KMS-11 (cell line): ENCODE results near the gene GPR62.

Experiments used
- H2AFZ ChIP-seq: fragments of 200-600 bp; sonication (generic); 2 replicates; pipeline ENCODE4 v1.6.1; 2016; ENCODE audit warnings: antibody characterized with exemption, mixed run types, low read depth
- H3K27ac ChIP-seq: fragments of 200-600 bp; sonication (generic); 2 replicates; pipeline ENCODE4 v1.6.1; 2016; ENCODE audit warnings: mild to moderate bottlenecking, mixed run types
- H3K27me3 ChIP-seq: fragments of 200-600 bp; sonication (generic); 2 replicates; pipeline ENCODE4 v1.6.1; 2017; ENCODE audit warnings: mild to moderate bottlenecking, low read depth, mixed run types, moderate library complexity; ENCODE audit not compliant: insufficient read depth
- H3K36me3 ChIP-seq: fragments of 200-600 bp; sonication (generic); 2 replicates; pipeline ENCODE4 v1.6.1; 2017; ENCODE audit warnings: mild to moderate bottlenecking, mixed run types; ENCODE audit not compliant: insufficient read depth
- H3K4me1 ChIP-seq: fragments of 200-600 bp; sonication (generic); 2 replicates; pipeline ENCODE4 v1.6.1; 2016; ENCODE audit warnings: mild to moderate bottlenecking, low read depth, mixed run types; ENCODE audit not compliant: poor library complexity, severe bottlenecking
- H3K4me2 ChIP-seq: fragments of 200-600 bp; sonication (generic); 2 replicates; pipeline ENCODE4 v1.7.0; 2016; ENCODE audit warnings: mild to moderate bottlenecking, mixed run types
- H3K4me3 ChIP-seq: fragments of 200-600 bp; sonication (generic); IDR thresholded peaks from 2 replicates; pipeline ENCODE4 v1.6.1; 2017; ENCODE audit warnings: low read depth, low read length, mixed read lengths; ENCODE audit not compliant: insufficient read depth
- H3K79me2 ChIP-seq: fragments of 200-600 bp; sonication (generic); 2 replicates; pipeline ENCODE4 v1.6.1; 2016; ENCODE audit warnings: low read depth, mixed run types; ENCODE audit not compliant: insufficient read depth
- H3K9ac ChIP-seq: fragments of 200-600 bp; sonication (generic); 2 replicates; pipeline ENCODE4 v1.6.1; 2016; ENCODE audit warnings: mild to moderate bottlenecking, mixed run types
- H4K20me1 ChIP-seq: fragments of 200-600 bp; sonication (generic); 2 replicates; pipeline ENCODE4 v1.6.1; 2016; ENCODE audit warnings: mild to moderate bottlenecking, mixed run types; ENCODE audit not compliant: insufficient read depth
- TF ChIP-seq, protein P1 (sequence below): fragments of 200-600 bp; sonication (generic); conservative IDR thresholded peaks from 2 replicates; pipeline ENCODE4 v1.6.1; 2017; ENCODE audit warnings: low read depth, mild to moderate bottlenecking, antibody characterized with exemption, low read length, moderate library complexity, mixed read lengths

The GPR62 gene

DNA sequence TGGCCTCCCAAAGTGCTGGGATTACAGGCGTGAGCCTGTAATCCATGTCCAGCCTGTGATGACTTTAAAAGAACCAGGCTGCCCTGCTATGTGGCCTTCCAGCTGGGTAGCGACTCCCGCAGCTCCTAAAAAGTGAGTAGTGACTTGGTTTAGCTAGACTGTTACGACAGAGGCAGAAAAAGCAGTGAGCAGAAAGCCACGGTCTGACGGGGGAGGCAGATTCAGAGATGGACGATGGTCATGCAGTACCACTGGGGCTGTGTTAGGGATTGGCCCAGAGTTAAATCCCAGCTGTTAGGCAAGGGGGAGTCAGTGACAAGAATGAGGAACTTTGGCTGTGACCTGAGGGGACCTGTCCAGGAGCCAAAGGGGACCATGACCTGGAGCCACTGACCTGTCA, 43.6 kb downstream of the GPR62 start:
- no peak overlapping the region for H3K9ac ChIP-seq
- H3K79me2 ChIP-seq = peaks cover 14% of the 10 kb centered on the region
- TF ChIP-seq, protein P1, sequence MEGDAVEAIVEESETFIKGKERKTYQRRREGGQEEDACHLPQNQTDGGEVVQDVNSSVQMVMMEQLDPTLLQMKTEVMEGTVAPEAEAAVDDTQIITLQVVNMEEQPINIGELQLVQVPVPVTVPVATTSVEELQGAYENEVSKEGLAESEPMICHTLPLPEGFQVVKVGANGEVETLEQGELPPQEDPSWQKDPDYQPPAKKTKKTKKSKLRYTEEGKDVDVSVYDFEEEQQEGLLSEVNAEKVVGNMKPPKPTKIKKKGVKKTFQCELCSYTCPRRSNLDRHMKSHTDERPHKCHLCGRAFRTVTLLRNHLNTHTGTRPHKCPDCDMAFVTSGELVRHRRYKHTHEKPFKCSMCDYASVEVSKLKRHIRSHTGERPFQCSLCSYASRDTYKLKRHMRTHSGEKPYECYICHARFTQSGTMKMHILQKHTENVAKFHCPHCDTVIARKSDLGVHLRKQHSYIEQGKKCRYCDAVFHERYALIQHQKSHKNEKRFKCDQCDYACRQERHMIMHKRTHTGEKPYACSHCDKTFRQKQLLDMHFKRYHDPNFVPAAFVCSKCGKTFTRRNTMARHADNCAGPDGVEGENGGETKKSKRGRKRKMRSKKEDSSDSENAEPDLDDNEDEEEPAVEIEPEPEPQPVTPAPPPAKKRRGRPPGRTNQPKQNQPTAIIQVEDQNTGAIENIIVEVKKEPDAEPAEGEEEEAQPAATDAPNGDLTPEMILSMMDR = no peak
- no peak overlapping the region for H3K4me3 ChIP-seq
- H3K27me3 ChIP-seq = no peaks in the 10 kb centered on the region
- no peaks in the 10 kb centered on the region for H4K20me1 ChIP-seq
- H3K36me3 ChIP-seq = peaks cover 3% of the 10 kb centered on the region; the same call in 1 of the 2 replicates
- peaks cover 9% of the 10 kb centered on the region for H3K4me1 ChIP-seq
- no peak overlapping the region for H3K27ac ChIP-seq
- no peak overlapping the region for H2AFZ ChIP-seq
- H3K4me2 ChIP-seq = no peak overlapping the region

DNA sequence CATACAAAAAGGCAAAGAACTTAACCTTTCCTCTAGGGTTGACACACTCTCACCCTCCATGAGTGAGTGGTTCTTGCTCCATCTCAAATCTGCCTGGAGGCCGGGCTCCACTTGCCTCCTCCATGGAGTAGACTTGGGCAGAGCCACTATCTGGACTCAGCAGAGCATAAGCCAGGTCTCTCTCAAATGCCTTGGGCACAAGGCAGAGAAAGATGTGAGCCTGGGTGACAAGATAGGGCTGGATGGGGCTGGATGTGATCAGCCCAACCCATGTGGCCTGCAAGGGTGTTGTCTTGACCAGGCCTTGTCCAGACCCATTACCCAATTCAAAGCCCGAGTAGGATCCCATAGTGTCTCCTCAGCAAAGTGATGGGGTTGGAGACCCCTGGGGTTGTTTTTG, 44.7 kb downstream of the GPR62 start:
- Histone ChIP-seq H3K4me2 (no peak overlapping the region), H3K4me1 (peaks cover under 1% of the 10 kb centered on the region), H4K20me1 (no peaks in the 10 kb centered on the region), H3K36me3 (peaks cover 3% of the 10 kb centered on the region; the same call in 1 of the 2 replicates), H2AFZ (no peak overlapping the region), H3K4me3 (no peak overlapping the region), H3K27me3 (no peaks in the 10 kb centered on the region), H3K9ac (no peak overlapping the region), H3K27ac (no peak overlapping the region), H3K79me2 (peaks cover 9% of the 10 kb centered on the region)
- TF ChIP-seq, protein P1 = no peak

DNA sequence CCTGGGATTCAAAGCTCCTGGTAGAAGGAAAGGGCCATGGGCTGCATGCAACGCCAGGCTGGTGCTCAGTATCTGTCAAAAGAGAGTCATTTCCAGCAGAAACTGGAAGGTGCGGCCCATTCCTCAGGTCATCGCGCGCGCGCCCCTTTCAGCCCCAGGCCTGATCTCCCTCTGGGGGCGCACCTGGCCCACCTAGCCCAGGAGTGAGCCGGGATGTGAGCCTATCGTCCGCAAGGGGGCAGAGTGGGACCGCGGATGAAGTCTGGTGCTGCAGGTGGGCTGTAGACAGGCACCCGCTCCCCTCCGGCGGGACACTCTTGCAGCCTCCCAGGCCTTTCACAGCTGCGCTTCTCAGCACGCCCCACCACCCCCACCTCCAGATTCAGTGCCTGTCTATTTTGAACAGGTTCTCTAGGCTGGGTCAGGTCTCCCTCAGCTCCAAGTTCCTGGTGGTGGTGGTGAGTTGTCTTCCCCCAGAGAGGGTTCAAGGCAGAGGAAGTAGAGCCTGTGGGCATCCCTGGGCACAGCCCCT, 46.3 kb downstream of the GPR62 start:
- TF ChIP-seq, protein P1 = peak; percentile 81
- Histone ChIP-seq H2AFZ (peak overlapping the region; percentile 54), H3K4me2 (peak overlapping the region; percentile 25; the same call in 1 of the 2 replicates), H3K79me2 (no peaks in the 10 kb centered on the region), H4K20me1 (no peaks in the 10 kb centered on the region), H3K27ac (no peak overlapping the region), H3K9ac (no peak overlapping the region), H3K4me1 (no peaks in the 10 kb centered on the region), H3K27me3 (no peaks in the 10 kb centered on the region), H3K4me3 (no peak overlapping the region), H3K36me3 (no peaks in the 10 kb centered on the region)

DNA sequence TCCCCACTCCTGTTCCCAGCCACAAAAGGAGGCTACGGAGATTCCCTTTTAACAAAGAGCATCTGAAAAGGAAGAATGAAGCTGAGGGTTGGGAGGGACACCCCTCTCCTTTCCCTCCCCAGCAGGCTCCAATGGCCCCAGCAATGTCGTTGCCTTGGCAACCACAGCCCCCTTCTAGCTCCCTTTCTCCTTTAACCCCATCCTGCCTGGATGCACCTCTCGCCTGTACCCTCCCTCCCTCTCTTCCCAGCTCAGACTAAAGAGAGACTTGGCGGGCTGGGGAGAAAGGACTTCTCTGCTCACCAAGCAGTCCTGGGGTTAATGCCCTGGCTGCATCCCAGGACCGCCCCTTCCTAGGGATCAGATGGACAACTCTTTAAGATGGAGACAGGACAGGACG, 47.6 kb downstream of the GPR62 start:
- Histone ChIP-seq H3K9ac (no peak overlapping the region), H3K36me3 (no peaks in the 10 kb centered on the region), H3K4me1 (no peaks in the 10 kb centered on the region), H3K79me2 (no peaks in the 10 kb centered on the region), H3K4me3 (no peak overlapping the region), H4K20me1 (no peaks in the 10 kb centered on the region), H3K27me3 (no peaks in the 10 kb centered on the region), H3K4me2 (no peak overlapping the region), H2AFZ (no peak overlapping the region), H3K27ac (no peak overlapping the region)
- TF ChIP-seq, protein P1 = no peak
